HEK293 (cell line): ENCODE measurements around the gene AMBRA1.

Experiments
- CTCF ChIA-PET: fragments of 350-600 bp; formaldehyde crosslinking; extraction: SDS; loops from one replicate; lab custom pipeline; 2021; ENCODE audit warnings: antibody characterized with exemption; lab: Yijun Ruan, JAX
- POLR2A ChIA-PET: fragments of 300-600 bp; formaldehyde crosslinking; extraction: SDS; loops from one replicate; lab custom pipeline; 2020; ENCODE audit warnings: antibody characterized with exemption, inconsistent platforms; lab: Yijun Ruan, JAX
- H3K27ac ChIP-seq: fragments of 200-500 bp; sonication (Bioruptor generic); 2 replicates; pipeline ENCODE4 v1.5.1; 2014; ENCODE audit warnings: low read depth, low read length, control low read depth, inconsistent platforms; ENCODE audit errors: extremely low read depth
- H3K36me3 ChIP-seq, 2 experiments: fragments of 200-500 bp in 1 of 2; sonication (Bioruptor generic) in 1 of 2; 1 replicate in 1 of 2; 2 replicates in 1 of 2; pipeline ENCODE4 v1.5.1; 2014 to 2017; ENCODE audit warnings: inconsistent platforms in 2 of 2, low read length in 2 of 2; ENCODE audit not compliant: control insufficient read depth in 2 of 2, insufficient read depth in 1 of 2
- H3K4me1 ChIP-seq: fragments of 200-500 bp; sonication (Bioruptor generic); 2 replicates; pipeline ENCODE4 v1.5.1; 2014; ENCODE audit warnings: mild to moderate bottlenecking, low read length, inconsistent platforms; ENCODE audit not compliant: control insufficient read depth, insufficient read depth
- H3K4me3 ChIP-seq: 2 replicates; pipeline ENCODE4 v1.5.1; 2011; ENCODE audit warnings: low read depth, mild to moderate bottlenecking, control low read depth, low read length, moderate library complexity
- H3K9me3 ChIP-seq: fragments of 200-500 bp; sonication (Bioruptor generic); 2 replicates; pipeline ENCODE4 v1.5.1; 2014; ENCODE audit warnings: low read depth, low read length, inconsistent platforms; ENCODE audit not compliant: control insufficient read depth, insufficient read depth
- OVOL3 ChIP-seq: fragments of 450-650 bp; formaldehyde crosslinking; IDR thresholded peaks from 2 replicates; pipeline ENCODE4 v1.5.1; 2016; ENCODE audit warnings: missing biosample characterization, missing genetic modification characterization
- SCRT1 ChIP-seq: fragments of 450-650 bp; formaldehyde crosslinking; IDR thresholded peaks from 2 replicates; pipeline ENCODE4 v1.5.1; 2016; ENCODE audit warnings: missing biosample characterization, missing genetic modification characterization, borderline replicate concordance
- ZFP3 ChIP-seq: fragments of 450-650 bp; formaldehyde crosslinking; IDR thresholded peaks from 2 replicates; pipeline ENCODE4 v1.5.1; 2016; ENCODE audit warnings: low read depth, missing biosample characterization, missing genetic modification characterization
- ZNF174 ChIP-seq: fragments of 450-650 bp; formaldehyde crosslinking; IDR thresholded peaks from 2 replicates; pipeline ENCODE4 v1.5.0; 2017; ENCODE audit warnings: missing biosample characterization, mild to moderate bottlenecking, missing genetic modification characterization
- ZNF37A ChIP-seq: fragments of 450-650 bp; IDR thresholded peaks from 2 replicates; pipeline ENCODE4 v1.5.1; 2018; ENCODE audit warnings: missing biosample characterization, missing genetic modification characterization
- ZNF423 ChIP-seq: fragments of 450-650 bp; formaldehyde crosslinking; IDR thresholded peaks from 2 replicates; pipeline ENCODE4 v1.5.1; 2016; ENCODE audit warnings: missing biosample characterization, missing genetic modification characterization
- ZNF791 ChIP-seq: fragments of 450-650 bp; formaldehyde crosslinking; IDR thresholded peaks from 2 replicates; pipeline ENCODE4 v1.5.1; 2016; ENCODE audit warnings: missing biosample characterization, missing genetic modification characterization
- TF ChIP-seq, protein P1 (sequence below): fragments of 450-650 bp; IDR thresholded peaks from 2 replicates; pipeline ENCODE4 v1.5.1; 2018; ENCODE audit warnings: missing biosample characterization, mild to moderate bottlenecking, missing genetic modification characterization
- TF ChIP-seq, protein P2 (sequence below): fragments of 450-650 bp; formaldehyde crosslinking; IDR thresholded peaks from 2 replicates; pipeline ENCODE4 v1.5.1; 2016; ENCODE audit warnings: missing biosample characterization, missing genetic modification characterization
- TF ChIP-seq, protein P3 (sequence below): fragments of 450-650 bp; formaldehyde crosslinking; IDR thresholded peaks from 2 replicates; pipeline ENCODE4 v1.5.1; 2016; ENCODE audit warnings: missing biosample characterization, missing genetic modification characterization
- TF ChIP-seq, protein P4 (sequence below): fragments of 450-650 bp; formaldehyde crosslinking; IDR thresholded peaks from 2 replicates; pipeline ENCODE4 v1.5.1; 2017; ENCODE audit warnings: missing biosample characterization, missing genetic modification characterization
- TF ChIP-seq, protein P5 (sequence below): fragments of 450-650 bp; formaldehyde crosslinking; IDR thresholded peaks from 2 replicates; pipeline ENCODE4 v1.5.1; 2016; ENCODE audit warnings: missing biosample characterization, missing genetic modification characterization
- TF ChIP-seq, protein P6 (sequence below): fragments of 450-650 bp; formaldehyde crosslinking; IDR thresholded peaks from 2 replicates; pipeline ENCODE4 v1.5.1; 2017; ENCODE audit warnings: missing biosample characterization, missing genetic modification characterization
- TF ChIP-seq, protein P7 (sequence below): fragments of 450-650 bp; formaldehyde crosslinking; IDR thresholded peaks from 2 replicates; pipeline ENCODE4 v1.5.1; 2016; ENCODE audit warnings: missing biosample characterization, missing genetic modification characterization
- TF ChIP-seq, protein P8 (sequence below): fragments of 450-650 bp; formaldehyde crosslinking; optimal IDR thresholded peaks from 2 replicates; pipeline ENCODE3; 2016; ENCODE audit warnings: missing biosample characterization, mild to moderate bottlenecking, missing genetic modification characterization

AMBRA1 gene

DNA sequence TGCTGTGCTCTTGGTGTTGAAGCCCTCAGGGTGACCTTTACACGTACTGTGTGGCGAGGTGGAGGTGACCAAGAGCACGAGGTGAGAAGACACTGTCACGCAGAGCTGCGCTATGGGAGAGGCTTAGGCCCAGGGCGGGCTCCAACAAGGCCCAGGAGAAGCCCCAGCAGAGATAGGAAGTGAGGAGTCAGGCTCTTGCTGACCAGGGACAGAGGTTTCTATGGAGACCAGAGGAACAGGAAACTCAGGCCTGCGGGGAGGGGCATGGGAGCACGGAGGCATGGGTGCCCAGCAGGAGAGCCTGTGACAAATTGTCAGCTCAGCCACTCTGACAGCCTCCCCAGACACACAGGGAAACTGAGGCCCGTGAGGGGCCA lies 230.8 kb downstream of the AMBRA1 start:
- Histone ChIP-seq H3K27ac (no peak overlapping the region), H3K36me3 (peaks cover 0 to 10% of the 10 kb centered on the region in 2 experiments; a peak in 1 of 3 replicates), H3K4me3 (no peak overlapping the region), H3K4me1 (peaks cover 9% of the 10 kb centered on the region), H3K9me3 (no peaks in the 10 kb centered on the region)
- no peak for TF ChIP-seq OVOL3 (tag by site-specific recombination)
- TF ChIP-seq ZFP3 (tag by site-specific recombination) = no peak
- TF ChIP-seq, protein P1, sequence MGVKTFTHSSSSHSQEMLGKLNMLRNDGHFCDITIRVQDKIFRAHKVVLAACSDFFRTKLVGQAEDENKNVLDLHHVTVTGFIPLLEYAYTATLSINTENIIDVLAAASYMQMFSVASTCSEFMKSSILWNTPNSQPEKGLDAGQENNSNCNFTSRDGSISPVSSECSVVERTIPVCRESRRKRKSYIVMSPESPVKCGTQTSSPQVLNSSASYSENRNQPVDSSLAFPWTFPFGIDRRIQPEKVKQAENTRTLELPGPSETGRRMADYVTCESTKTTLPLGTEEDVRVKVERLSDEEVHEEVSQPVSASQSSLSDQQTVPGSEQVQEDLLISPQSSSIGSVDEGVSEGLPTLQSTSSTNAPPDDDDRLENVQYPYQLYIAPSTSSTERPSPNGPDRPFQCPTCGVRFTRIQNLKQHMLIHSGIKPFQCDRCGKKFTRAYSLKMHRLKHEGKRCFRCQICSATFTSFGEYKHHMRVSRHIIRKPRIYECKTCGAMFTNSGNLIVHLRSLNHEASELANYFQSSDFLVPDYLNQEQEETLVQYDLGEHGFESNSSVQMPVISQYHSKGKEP = no peak
- no peak for TF ChIP-seq ZNF174 (tag by site-specific recombination)
- TF ChIP-seq, protein P2, sequence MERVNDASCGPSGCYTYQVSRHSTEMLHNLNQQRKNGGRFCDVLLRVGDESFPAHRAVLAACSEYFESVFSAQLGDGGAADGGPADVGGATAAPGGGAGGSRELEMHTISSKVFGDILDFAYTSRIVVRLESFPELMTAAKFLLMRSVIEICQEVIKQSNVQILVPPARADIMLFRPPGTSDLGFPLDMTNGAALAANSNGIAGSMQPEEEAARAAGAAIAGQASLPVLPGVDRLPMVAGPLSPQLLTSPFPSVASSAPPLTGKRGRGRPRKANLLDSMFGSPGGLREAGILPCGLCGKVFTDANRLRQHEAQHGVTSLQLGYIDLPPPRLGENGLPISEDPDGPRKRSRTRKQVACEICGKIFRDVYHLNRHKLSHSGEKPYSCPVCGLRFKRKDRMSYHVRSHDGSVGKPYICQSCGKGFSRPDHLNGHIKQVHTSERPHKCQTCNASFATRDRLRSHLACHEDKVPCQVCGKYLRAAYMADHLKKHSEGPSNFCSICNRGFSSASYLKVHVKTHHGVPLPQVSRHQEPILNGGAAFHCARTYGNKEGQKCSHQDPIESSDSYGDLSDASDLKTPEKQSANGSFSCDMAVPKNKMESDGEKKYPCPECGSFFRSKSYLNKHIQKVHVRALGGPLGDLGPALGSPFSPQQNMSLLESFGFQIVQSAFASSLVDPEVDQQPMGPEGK (tag by site-specific recombination) = no peak
- TF ChIP-seq, protein P3, sequence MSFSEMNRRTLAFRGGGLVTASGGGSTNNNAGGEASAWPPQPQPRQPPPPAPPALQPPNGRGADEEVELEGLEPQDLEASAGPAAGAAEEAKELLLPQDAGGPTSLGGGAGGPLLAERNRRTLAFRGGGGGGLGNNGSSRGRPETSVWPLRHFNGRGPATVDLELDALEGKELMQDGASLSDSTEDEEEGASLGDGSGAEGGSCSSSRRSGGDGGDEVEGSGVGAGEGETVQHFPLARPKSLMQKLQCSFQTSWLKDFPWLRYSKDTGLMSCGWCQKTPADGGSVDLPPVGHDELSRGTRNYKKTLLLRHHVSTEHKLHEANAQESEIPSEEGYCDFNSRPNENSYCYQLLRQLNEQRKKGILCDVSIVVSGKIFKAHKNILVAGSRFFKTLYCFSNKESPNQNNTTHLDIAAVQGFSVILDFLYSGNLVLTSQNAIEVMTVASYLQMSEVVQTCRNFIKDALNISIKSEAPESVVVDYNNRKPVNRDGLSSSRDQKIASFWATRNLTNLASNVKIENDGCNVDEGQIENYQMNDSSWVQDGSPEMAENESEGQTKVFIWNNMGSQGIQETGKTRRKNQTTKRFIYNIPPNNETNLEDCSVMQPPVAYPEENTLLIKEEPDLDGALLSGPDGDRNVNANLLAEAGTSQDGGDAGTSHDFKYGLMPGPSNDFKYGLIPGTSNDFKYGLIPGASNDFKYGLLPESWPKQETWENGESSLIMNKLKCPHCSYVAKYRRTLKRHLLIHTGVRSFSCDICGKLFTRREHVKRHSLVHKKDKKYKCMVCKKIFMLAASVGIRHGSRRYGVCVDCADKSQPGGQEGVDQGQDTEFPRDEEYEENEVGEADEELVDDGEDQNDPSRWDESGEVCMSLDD (tag by site-specific recombination) = no peak
- TF ChIP-seq, protein P4, sequence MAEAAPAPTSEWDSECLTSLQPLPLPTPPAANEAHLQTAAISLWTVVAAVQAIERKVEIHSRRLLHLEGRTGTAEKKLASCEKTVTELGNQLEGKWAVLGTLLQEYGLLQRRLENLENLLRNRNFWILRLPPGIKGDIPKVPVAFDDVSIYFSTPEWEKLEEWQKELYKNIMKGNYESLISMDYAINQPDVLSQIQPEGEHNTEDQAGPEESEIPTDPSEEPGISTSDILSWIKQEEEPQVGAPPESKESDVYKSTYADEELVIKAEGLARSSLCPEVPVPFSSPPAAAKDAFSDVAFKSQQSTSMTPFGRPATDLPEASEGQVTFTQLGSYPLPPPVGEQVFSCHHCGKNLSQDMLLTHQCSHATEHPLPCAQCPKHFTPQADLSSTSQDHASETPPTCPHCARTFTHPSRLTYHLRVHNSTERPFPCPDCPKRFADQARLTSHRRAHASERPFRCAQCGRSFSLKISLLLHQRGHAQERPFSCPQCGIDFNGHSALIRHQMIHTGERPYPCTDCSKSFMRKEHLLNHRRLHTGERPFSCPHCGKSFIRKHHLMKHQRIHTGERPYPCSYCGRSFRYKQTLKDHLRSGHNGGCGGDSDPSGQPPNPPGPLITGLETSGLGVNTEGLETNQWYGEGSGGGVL (tag by site-specific recombination) = no peak
- TF ChIP-seq, protein P5, sequence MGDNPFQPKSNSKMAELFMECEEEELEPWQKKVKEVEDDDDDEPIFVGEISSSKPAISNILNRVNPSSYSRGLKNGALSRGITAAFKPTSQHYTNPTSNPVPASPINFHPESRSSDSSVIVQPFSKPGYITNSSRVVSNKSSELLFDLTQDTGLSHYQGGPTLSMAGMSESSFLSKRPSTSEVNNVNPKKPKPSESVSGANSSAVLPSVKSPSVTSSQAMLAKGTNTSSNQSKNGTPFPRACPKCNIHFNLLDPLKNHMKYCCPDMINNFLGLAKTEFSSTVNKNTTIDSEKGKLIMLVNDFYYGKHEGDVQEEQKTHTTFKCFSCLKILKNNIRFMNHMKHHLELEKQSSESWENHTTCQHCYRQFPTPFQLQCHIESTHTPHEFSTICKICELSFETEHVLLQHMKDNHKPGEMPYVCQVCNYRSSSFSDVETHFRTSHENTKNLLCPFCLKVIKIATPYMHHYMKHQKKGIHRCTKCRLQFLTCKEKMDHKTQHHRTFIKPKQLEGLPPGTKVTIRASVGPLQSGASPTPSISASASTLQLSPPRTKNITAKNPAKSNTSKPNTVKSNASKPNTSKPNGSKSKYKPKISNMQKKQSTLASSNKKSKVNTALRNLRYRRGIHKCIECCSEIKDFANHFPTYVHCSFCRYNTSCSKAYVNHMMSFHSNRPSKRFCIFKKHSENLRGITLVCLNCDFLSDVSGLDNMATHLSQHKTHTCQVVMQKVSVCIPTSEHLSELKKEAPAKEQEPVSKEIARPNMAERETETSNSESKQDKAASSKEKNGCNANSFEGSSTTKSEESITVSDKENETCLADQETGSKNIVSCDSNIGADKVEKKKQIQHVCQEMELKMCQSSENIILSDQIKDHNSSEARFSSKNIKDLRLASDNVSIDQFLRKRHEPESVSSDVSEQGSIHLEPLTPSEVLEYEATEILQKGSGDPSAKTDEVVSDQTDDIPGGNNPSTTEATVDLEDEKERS (tag by site-specific recombination) = no peak
- TF ChIP-seq, protein P6, sequence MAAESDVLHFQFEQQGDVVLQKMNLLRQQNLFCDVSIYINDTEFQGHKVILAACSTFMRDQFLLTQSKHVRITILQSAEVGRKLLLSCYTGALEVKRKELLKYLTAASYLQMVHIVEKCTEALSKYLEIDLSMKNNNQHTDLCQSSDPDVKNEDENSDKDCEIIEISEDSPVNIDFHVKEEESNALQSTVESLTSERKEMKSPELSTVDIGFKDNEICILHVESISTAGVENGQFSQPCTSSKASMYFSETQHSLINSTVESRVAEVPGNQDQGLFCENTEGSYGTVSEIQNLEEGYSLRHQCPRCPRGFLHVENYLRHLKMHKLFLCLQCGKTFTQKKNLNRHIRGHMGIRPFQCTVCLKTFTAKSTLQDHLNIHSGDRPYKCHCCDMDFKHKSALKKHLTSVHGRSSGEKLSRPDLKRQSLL (tag by site-specific recombination) = no peak
- TF ChIP-seq, protein P7, sequence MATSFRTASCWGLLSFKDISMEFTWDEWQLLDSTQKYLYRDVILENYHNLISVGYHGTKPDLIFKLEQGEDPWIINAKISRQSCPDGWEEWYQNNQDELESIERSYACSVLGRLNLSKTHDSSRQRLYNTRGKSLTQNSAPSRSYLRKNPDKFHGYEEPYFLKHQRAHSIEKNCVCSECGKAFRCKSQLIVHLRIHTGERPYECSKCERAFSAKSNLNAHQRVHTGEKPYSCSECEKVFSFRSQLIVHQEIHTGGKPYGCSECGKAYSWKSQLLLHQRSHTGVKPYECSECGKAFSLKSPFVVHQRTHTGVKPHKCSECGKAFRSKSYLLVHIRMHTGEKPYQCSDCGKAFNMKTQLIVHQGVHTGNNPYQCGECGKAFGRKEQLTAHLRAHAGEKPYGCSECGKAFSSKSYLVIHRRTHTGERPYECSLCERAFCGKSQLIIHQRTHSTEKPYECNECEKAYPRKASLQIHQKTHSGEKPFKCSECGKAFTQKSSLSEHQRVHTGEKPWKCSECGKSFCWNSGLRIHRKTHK = no peak
- no peak for TF ChIP-seq ZNF423 (tag by site-specific recombination)
- TF ChIP-seq, protein P8, sequence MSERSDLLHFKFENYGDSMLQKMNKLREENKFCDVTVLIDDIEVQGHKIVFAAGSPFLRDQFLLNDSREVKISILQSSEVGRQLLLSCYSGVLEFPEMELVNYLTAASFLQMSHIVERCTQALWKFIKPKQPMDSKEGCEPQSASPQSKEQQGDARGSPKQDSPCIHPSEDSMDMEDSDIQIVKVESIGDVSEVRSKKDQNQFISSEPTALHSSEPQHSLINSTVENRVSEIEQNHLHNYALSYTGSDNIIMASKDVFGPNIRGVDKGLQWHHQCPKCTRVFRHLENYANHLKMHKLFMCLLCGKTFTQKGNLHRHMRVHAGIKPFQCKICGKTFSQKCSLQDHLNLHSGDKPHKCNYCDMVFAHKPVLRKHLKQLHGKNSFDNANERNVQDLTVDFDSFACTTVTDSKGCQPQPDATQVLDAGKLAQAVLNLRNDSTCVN (tag by site-specific recombination) = no peak
- TF ChIP-seq ZNF37A = no peak
- no peak for TF ChIP-seq SCRT1
- no peak for TF ChIP-seq ZNF791 (tag by site-specific recombination)
- ChIA-PET POLR2A (no interaction called here), CTCF (interaction anchor here (0.6 to 1.1 kb wide), 3 partner anchors 11 to 790 kb away, joined by 3 to 6 read pairs (median 3); no protein-coding TSS in a partner anchor)
